GM19238 (cell line): ENCODE results near the gene TRIO.
"Not testable (repeated sequence)": the region's sequence is repeated elsewhere in the genome, so short reads cannot be mapped to it uniquely, and the experiment has no call there.

Experiments used
- DNase-seq: peaks from one replicate; pipeline ENCODE4 v3.0.0; 2011; ENCODE audit warnings: low spot score; ENCODE audit not compliant: insufficient read length

Gene TRIO

GRCh38 chr5:14142827-14143545, at the start of gene TRIO:
TSS of gene TRIO (plus strand) at chr5:14143342. CDS start at chr5:14143726, 384 bp downstream.
- peak; percentile 75 for DNase-seq

DNA sequence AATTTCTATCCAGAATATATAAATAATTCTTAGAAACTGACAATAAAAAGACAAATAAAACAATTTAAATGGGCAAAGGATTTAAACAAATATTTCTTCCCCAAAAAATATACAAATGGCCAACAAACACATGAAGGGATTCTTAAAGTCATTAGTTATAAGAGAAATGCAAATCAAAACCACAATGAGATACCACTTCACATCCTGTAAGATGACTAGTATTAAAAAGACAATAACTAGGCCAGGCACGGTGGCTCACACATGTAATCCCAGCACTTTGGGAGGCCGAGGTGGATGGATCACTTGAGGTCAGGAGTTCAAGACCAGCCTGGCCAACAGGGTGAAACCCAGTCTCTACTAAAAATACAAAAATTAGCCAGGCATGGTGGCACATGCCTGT, 45.8 kb upstream of the TRIO start:
- DNase-seq: not testable (repeated sequence)

DNA sequence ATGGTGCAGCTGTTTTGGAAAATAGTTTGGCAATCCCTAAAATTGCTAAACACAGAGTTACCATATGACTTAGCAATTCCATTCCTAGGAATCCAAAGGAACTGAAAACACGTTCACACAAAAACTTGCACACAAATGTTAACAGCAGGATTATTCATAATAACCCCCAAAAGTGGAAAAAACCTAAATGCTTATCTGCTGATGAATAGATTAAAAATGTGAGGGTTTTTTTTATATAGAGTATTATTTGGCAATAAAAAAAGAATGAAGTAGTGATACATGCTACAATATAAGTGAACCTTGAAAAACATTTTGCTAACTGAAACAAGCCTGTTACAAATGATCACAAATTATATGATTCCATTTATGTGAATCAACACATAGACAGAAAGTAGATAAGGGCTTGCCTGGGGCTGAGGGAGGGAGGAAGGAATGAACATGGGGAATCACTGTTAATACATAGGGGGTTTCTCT, 45.1 kb upstream of the TRIO start:
- DNase-seq: no peak

DNA sequence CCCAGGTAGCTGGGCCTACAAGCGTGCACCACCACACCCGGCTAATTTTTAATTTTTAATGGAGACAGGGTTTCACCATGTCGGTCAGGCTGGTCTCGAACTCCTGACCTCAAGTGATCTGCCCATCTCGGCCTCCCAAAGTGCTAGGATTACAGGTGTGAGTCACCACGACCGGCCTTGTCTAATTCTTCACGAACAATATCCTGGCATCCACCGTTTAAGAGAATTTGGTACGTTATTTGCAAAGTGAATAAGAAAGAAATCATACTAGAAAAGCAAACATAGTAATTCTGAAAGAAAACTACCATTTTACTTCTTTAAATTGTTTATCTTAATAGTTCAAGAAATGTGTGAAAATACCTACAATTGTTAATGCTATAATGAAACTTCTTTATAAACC, 42.9 kb upstream of the TRIO start:
- DNase-seq: no peak

DNA sequence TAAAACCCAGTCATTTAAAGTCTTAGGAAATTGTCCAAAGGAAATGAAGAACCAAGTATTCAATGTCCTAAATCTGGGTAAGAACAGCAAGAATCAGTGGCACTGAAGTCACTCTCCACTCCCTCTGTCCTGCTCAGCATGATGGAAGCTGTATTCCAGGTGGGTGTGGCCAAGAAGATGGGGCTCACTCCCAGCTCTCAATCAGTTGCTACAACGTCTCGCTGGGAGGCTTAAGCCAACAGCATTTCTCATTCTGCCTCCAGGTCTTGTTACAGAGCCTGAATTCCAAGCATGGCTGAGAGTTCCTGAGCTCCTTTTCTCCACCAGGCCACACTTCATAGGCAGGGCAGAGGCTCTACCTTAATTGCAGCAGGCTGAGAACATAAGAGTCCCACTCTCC, 41.2 kb upstream of the TRIO start:
- no peak for DNase-seq

- no peak for DNase-seq
These were observed 40.5 kb upstream of the TRIO start for GRCh38 chr5:14102666-14103065.

DNA sequence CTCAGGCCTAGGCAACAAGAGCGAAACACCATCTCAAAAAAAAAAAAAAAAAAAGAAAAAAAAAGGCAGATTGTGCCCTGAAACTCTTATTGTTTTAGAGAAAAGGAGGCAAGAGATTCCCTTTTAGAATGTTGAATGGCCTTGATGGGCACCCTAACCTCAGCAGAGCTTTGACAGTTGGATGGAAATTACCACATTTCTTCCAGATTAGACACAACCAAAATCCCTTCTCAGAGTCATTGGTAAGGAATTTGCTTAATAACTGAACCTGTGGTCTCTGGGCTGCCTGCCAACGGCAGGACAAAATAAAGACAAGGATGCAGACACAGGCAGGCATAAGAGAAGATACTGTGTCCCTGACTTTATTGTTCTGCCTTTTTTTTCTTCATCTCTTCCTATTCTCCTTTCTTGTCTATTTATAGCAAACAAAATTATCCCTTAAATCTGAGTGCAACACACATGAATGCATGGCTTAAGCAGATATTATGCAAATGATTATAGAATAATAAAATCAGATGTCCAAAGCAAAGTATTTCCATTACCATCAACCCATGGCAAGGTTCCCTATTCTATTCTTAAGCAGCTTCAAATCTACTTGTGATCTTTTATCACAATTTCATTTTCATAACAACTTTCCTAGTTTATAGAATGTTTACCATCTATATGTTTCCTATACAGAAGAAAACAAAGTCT, 37.3 kb upstream of the TRIO start:
- DNase-seq: no peak

GRCh38 chr5:14107536-14107935, 35.6 kb upstream of the TRIO start:
- no peak for DNase-seq

DNA sequence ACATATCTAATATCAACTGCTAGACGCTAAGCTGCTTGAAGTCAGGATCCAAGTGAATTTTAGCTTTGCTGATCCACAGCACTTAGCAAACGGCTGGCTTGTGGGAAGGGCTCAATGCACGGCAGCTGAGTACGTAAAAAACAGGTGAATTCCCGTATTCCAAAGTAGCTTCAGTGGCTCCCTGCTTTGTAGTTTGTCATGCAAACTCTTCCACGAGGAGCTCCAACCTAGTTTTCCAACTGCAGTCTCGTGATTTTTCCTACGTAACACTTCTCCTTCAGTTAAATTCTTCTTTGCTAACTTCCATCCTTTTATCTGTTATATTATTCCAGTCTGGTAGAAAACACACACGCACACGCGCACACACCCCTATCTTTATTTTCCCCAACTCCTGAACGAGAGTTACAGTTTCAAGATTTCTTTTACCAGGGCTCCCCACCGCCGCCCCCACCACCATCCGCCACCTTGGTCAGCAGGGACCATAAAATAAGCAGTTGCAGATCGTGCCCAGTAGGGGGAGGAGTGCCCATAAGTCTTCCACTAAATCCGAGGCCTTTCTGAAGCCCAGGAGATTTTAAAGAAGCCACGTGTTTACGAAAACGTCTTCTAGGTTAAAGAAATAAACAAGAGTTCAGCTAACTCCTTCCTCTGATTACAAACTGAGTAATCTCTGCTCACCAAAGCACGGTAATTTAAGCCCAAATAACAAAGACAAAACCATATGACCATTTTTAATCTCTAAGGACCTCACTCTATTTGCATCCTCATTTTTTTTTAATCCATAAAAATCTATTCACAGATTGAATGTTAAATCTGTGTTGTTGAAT, 34.8 kb upstream of the TRIO start:
- DNase-seq: peak; percentile 70

DNA sequence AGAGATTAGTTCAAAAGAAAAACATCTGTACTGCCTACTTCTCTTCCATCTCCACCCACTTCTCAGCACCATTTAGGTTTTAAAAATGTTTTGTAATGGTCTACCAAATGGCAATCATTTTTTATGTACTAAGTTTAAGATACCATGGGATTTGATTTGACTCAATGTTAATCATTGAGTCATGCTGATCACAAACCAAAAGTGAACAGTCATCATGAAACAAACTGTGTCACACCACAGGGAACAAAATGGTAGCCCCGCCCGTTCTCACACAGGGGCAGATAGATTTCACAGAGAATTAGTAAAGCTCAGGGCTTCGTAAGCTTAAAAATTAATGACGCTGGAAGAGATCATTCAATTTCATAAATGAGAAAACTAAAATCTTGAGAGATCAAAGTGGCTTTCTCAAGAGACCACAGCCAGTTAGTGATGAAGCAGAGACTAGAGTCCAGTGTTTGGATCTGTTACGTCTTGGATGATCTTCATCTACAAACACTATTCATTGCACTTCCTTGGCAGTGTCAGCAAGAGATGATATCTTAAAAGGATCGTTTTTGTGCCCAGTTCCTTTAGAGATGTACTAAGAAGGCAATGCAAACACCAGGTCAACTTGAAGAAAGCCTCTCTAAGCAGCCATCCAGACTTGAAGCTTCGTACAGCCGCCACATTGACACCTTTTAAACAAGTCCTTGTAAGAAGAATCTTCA, 33.9 kb upstream of the TRIO start:
- peak; percentile 49 for DNase-seq

DNA sequence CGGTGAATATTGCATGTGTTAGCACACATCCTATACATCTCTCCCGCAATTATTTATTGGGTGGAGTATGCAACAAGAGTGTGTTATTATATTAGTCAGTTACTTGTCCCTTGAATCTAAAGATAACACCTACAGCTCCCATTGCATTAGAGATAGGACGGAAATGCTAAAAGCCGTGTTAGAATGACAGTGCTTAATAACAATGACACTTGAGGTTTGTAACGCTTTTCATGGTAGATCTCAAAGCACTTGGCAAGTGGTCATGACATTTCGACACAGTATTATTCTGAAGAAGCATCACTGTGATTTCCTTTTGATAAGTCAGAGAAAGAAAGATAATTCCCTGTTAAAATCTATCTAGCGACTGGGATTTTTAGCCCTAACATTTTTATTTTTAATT, 33.4 kb upstream of the TRIO start:
- no peak for DNase-seq

DNA sequence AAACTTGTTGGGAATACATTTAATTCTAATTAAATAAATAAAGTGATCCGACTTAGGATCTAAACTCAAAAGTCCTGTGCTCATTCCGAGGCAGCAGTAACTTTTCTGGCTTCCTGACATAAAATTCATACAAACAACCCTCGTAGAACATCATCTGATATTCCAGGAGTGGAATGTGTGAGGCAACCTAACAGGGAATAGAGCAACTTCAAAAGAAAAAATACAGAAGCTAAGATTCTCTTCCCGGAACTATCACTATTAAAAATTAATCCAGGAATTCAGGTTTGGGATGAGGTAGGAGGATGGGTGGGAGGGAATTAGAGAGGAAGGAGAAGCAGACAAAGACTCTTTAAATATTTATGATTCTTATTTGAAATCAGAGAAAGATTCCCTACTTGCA, 32.9 kb upstream of the TRIO start:
- no peak for DNase-seq

DNA sequence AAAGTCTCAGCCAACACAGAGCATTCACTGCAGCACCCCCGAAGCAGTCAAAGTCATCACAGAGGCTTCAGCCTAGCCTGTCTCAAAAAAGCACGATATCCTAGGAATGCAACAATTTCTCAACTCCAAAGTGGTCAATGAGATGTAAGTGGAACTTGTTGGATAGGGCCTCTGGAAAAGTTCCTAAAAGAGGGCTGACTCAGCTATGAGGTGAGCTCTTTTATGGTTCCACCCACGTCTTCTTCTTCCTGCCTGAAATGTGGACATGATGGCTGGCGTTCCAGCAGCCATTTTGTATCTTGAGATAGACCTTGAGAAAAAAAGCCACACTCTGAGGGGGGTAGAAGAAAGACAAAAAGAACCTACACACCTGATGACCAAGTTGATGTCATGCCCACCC, 32.5 kb upstream of the TRIO start:
- DNase-seq: no peak

- no peak for DNase-seq
These were observed 30.0 kb upstream of the TRIO start for GRCh38 chr5:14112998-14113652.

- no peak for DNase-seq
These were observed 28.4 kb upstream of the TRIO start for GRCh38 chr5:14114615-14115251.

- no peak for DNase-seq
These were observed 27.7 kb upstream of the TRIO start for GRCh38 chr5:14115323-14115895.

- no peak for DNase-seq
These were observed 24.4 kb upstream of the TRIO start for GRCh38 chr5:14118551-14119320.

DNA sequence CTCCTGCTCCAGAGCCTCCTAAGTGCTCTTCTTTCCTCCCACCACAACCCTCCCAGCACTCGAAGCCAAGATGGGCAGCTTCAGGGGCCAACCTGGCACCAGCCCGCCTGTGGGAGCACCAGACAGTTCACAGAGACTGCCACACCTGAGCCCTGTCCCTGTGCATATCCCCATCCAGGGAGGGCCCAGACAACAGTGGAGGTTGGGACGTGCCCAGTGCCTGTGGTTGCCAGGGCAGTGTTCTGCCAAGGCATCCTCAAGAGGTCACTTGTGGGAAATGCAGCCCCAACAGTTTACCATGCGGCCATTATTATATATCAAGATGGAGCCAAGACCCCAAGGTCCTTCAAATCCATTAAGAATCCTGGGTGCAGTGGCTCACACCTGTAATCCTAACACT, 23.0 kb upstream of the TRIO start:
- DNase-seq: no peak

DNA sequence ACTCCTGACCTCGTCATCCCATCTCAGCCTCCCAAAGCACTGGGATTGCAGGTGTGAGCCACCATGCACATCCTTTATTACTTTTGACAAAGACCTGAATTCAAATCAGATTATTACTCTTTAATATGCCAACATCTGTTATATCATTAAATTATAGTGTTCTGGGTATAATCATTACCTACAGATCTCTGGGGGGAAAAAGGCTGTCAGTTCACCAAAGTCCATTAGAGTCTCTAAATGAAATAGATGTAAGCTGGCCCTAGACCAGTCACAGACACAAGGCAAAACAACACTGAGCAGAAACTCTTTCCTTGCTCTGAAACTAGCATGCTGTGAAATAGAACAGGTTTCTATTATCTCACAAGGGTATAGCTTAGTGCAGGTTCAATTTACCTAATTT, 21.6 kb upstream of the TRIO start:
- no peak for DNase-seq
